BE2C (cell line): ENCODE results near the gene PRKAR1B.
"Not testable (repeated sequence)": the region's sequence is repeated elsewhere in the genome, so short reads cannot be mapped to it uniquely, and the experiment has no call there.

Experiments
- DNase-seq: peaks from one replicate; pipeline ENCODE4 v3.0.0-alpha.2; 2020
- H3K27me3 ChIP-seq: fragments of 250-450 bp; sonication (Bioruptor Pico); 2 replicates; pipeline ENCODE4 v1.5.1; 2020; ENCODE audit warnings: mild to moderate bottlenecking
- H3K36me3 ChIP-seq: fragments of 250-450 bp; sonication (Bioruptor Pico); 2 replicates; pipeline ENCODE4 v1.5.1; 2020; ENCODE audit warnings: mild to moderate bottlenecking
- H3K4me1 ChIP-seq: fragments of 250-450 bp; sonication (Bioruptor Pico); 2 replicates; pipeline ENCODE4 v1.5.1; 2020
- H3K4me3 ChIP-seq: 2 replicates; pipeline ENCODE4 v1.5.1; 2011; ENCODE audit warnings: low read depth, low read length
- H3K9me3 ChIP-seq: fragments of 250-450 bp; sonication (Bioruptor Pico); 2 replicates; pipeline ENCODE4 v1.5.1; 2020
- TF ChIP-seq, protein P1 (sequence below): IDR thresholded peaks from 2 replicates; pipeline ENCODE4 v1.5.1; 2012; ENCODE audit warnings: mild to moderate bottlenecking, low read depth, low read length

The PRKAR1B gene

GRCh38 chr7:556837-557557, 170.1 kb downstream of the PRKAR1B start:
- Histone ChIP-seq H3K4me3 (no peak overlapping the region), H3K4me1 (no peaks in the 10 kb centered on the region), H3K9me3 (no peaks in the 10 kb centered on the region; the same call in 1 of the 2 replicates), H3K36me3 (no peaks in the 10 kb centered on the region), H3K27me3 (no peaks in the 10 kb centered on the region)
- DNase-seq = no peak
- TF ChIP-seq, protein P1, sequence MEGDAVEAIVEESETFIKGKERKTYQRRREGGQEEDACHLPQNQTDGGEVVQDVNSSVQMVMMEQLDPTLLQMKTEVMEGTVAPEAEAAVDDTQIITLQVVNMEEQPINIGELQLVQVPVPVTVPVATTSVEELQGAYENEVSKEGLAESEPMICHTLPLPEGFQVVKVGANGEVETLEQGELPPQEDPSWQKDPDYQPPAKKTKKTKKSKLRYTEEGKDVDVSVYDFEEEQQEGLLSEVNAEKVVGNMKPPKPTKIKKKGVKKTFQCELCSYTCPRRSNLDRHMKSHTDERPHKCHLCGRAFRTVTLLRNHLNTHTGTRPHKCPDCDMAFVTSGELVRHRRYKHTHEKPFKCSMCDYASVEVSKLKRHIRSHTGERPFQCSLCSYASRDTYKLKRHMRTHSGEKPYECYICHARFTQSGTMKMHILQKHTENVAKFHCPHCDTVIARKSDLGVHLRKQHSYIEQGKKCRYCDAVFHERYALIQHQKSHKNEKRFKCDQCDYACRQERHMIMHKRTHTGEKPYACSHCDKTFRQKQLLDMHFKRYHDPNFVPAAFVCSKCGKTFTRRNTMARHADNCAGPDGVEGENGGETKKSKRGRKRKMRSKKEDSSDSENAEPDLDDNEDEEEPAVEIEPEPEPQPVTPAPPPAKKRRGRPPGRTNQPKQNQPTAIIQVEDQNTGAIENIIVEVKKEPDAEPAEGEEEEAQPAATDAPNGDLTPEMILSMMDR = no peak

- Histone ChIP-seq H3K27me3 (no peaks in the 10 kb centered on the region), H3K4me1 (no peaks in the 10 kb centered on the region), H3K9me3 (no peaks in the 10 kb centered on the region; the same call in 1 of the 2 replicates), H3K36me3 (no peaks in the 10 kb centered on the region), H3K4me3 (no peak overlapping the region)
- TF ChIP-seq, protein P1 = no peak
- no peak for DNase-seq
Measured at GRCh38 chr7:556291-556826, 170.7 kb downstream of the PRKAR1B start.

DNA sequence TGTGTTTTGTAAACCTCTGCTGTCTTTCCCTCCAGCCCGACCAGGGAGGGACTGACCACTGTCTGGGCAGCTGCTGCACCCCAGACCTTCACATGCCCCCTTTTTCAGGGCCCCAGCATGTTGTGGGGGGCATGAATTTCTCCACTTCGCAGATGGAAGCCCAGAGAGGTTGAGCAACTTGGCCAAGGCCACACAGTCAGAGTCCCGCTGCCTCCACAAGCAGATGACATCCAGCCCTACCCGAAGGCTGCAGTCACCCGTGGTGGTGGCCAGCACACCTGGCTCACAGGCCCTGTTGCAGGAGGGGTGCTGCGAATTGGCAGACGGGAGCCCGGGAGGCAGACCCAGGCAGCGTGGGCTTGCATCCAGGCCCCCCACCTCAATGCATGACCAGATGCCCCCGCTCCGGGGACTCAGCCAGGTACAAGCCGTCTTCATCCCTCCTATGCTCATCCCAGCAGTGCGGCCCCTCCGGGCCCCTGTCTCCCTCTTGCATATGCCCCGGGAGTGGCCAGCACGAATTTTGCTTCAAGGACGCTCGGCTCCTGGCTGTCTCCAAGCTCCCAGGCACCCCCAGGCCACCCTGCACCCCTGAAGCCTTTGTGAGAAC, 171.4 kb downstream of the PRKAR1B start:
- H3K4me1 ChIP-seq = no peaks in the 10 kb centered on the region
- no peak overlapping the region for H3K4me3 ChIP-seq
- no peak for DNase-seq
- no peaks in the 10 kb centered on the region; the same call in 1 of the 2 replicates for H3K9me3 ChIP-seq
- TF ChIP-seq, protein P1 = no peak
- H3K36me3 ChIP-seq = no peaks in the 10 kb centered on the region
- no peaks in the 10 kb centered on the region for H3K27me3 ChIP-seq

DNA sequence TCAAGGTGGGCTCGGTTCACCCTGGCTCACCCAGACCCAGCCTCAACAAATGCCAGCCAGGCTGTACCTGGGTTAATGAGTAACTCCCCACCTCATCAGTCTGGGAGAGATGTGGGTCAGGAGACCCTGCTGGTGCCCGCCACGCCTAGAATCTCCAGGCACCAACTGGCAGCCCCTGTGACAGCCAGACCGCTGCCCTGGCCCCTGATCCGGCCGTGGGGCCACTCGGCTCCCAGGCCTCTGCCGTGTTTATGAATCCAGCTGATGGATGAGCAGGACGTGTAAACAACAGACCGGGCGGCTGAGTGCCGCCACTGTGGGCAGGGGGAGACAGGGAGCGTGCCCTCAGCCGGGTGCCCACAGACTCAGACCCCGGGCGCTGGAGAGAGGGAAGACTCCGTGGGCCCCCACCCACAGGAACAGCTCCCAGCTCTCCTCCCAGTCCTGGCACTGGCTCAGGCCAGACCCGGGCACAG, 173.4 kb downstream of the PRKAR1B start:
- Histone ChIP-seq H3K4me3 (no peak overlapping the region), H3K9me3 (no peaks in the 10 kb centered on the region; the same call in 1 of the 2 replicates), H3K27me3 (no peaks in the 10 kb centered on the region), H3K4me1 (no peaks in the 10 kb centered on the region), H3K36me3 (no peaks in the 10 kb centered on the region)
- DNase-seq = no peak
- TF ChIP-seq, protein P1 = no peak

DNA sequence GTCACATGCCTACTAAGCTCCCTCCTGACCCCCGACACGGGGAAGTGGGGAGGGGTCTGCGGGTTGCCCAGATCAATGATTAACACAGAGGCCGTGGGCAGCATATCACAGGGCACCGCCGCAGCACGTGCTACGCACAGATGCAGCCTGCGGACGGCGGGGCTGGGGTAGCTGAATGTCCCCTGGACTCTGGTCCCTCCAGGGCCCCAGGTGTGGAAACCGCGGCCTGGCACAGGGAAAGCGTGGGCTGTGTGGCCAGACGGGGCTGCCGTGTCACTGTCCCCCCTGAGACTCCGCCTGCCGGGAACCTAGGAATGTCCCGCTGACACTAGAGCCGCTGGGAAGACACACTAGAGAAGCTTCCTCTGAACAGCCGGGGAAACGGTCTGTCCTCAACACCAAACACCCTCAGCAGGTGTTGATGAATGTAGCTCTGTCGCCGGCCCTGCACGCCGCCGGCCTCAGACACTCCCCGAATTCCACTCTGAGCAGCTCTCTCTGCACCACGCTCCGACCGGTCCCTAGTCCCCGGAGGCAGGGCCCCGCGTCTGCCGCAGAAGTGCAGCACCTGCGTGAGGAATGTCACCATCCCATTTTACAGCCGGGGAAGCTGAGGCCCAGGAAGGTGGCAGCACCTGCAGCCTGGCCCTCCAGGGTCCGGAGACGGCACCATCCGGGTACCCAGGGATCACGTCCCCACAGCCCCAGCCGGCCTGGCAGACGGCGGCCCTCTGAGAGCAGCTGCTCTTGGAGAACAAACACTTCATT, 174.0 kb downstream of the PRKAR1B start:
- Histone ChIP-seq H3K4me1 (no peaks in the 10 kb centered on the region), H3K27me3 (no peaks in the 10 kb centered on the region), H3K9me3 (no peaks in the 10 kb centered on the region; the same call in 1 of the 2 replicates), H3K4me3 (no peak overlapping the region), H3K36me3 (no peaks in the 10 kb centered on the region)
- TF ChIP-seq, protein P1 = no peak
- DNase-seq = no peak

DNA sequence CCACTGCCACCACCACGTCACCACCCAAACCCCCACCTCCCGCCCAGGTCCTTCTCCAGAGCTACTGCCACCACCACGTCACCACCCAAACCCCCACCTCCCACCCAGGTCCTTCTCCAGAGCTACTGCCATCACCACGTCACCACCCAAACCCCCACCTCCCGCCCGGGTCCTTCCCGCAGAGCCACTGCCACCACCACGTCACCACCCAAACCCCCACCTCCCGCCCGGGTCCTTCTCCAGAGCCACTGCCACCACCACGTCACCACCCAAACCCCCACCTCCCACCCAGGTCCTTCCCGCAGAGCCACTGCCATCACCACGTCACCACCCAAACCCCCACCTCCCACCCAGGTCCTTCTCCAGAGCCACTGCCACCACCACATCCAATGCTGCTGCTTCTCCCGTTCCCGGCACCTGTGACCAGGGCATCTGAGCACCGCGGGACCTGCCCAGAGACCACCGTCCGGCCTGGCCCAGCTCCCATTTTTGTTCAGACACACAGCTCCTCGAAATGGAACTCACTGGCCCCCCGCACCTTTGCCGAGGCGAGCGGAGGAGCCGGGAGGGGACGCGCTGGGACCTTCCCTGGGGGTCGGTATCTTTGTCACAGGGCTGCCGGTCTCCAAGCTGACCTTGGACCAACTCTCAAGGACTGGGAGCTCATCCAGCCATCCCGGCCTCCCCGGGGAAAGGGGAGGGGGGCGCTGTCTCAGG, 174.8 kb downstream of the PRKAR1B start:
- not testable (repeated sequence) for H3K27me3 ChIP-seq, H3K4me3 ChIP-seq, H3K36me3 ChIP-seq, DNase-seq, H3K4me1 ChIP-seq, H3K9me3 ChIP-seq

GRCh38 chr7:551615-551970, 175.5 kb downstream of the PRKAR1B start:
- H3K4me1 ChIP-seq, DNase-seq, H3K36me3 ChIP-seq, H3K4me3 ChIP-seq, H3K27me3 ChIP-seq, H3K9me3 ChIP-seq: not testable (repeated sequence)
